ACHN (cell line): ENCODE results near the gene DUSP21.
"Not testable (repeated sequence)": the region's sequence is repeated elsewhere in the genome, so short reads cannot be mapped to it uniquely, and the experiment has no call there.

Experiments used
- DNase-seq: peaks from one replicate; pipeline ENCODE4 v3.0.0-alpha.2; 2015
- in situ Hi-C: cut with HindIII; loops from 2 replicates; pipeline ENCODE4 v1.10.0; 2017; ENCODE audit warnings: low sequenced_read_pairs, low pct_ligation_motif_present, low pct_unique_long_range_greater_than_20kb

The DUSP21 gene

GRCh38 chrX:44843753-44844152, at the start of gene DUSP21:
Gene DUSP21, plus strand, starts transcription at chrX:44844021. Its CDS starts 112 bp downstream, at chrX:44844133.
- DNase-seq = no peak
- in situ Hi-C loops = no loop called here

- DNase-seq = no peak
- in situ Hi-C loops = no loop called here
Measured at GRCh38 chrX:44795945-44796450, 47.8 kb upstream of the DUSP21 start.

GRCh38 chrX:44802613-44803012, 41.2 kb upstream of the DUSP21 start:
- DNase-seq = no peak
- in situ Hi-C loops = no loop called here

GRCh38 chrX:44815681-44816080, 28.1 kb upstream of the DUSP21 start:
- in situ Hi-C loops = no loop called here
- no peak for DNase-seq

- no peak for DNase-seq
- in situ Hi-C loops = no loop called here
Measured at GRCh38 chrX:44816367-44816766, 27.5 kb upstream of the DUSP21 start.

- in situ Hi-C loops = no loop called here
- DNase-seq = no peak
Measured at GRCh38 chrX:44817029-44817428, 26.8 kb upstream of the DUSP21 start.

- in situ Hi-C loops = no loop called here
- no peak for DNase-seq
Measured at GRCh38 chrX:44822601-44823000, 21.2 kb upstream of the DUSP21 start.

- in situ Hi-C loops, DNase-seq: not testable (repeated sequence)
Measured at GRCh38 chrX:44823193-44823592, 20.6 kb upstream of the DUSP21 start.

GRCh38 chrX:44828008-44828605, 15.7 kb upstream of the DUSP21 start:
- peak; percentile 42 for DNase-seq
- in situ Hi-C loops = no loop called here

GRCh38 chrX:44829832-44830231, 14.0 kb upstream of the DUSP21 start:
- no peak for DNase-seq
- in situ Hi-C loops = no loop called here

GRCh38 chrX:44842550-44843317, 1.1 kb upstream of the DUSP21 start:
- no peak for DNase-seq
- in situ Hi-C loops = no loop called here

- DNase-seq = no peak
- in situ Hi-C loops = no loop called here
Measured at GRCh38 chrX:44843318-44843702, 511 bp upstream of the DUSP21 start.

GRCh38 chrX:44844204-44844603, 383 bp downstream of the DUSP21 start:
- no peak for DNase-seq
- in situ Hi-C loops = no loop called here

GRCh38 chrX:44850891-44851290, 7.1 kb downstream of the DUSP21 start:
- in situ Hi-C loops, DNase-seq: not testable (repeated sequence)

GRCh38 chrX:44871114-44871645, 27.4 kb downstream of the DUSP21 start:
- in situ Hi-C loops = no loop called here
- DNase-seq = no peak

GRCh38 chrX:44871931-44872820, 28.4 kb downstream of the DUSP21 start:
- in situ Hi-C loops = no loop called here
- DNase-seq = peak; percentile 14

- DNase-seq = peak; percentile 82
- in situ Hi-C loops = no loop called here
Measured at GRCh38 chrX:44872821-44873414, 29.1 kb downstream of the DUSP21 start, which contains the start of gene KDM6A. Gene KDM6A, plus strand, starts transcription at chrX:44873188. Its CDS starts 364 bp downstream, at chrX:44873552.
